Naive B cell (primary cell): ENCODE measurements around the gene ACSF3. TPM values are rescaled to one million over a fixed set of nuclear protein-coding genes. Genes with fewer than 3 reads are reported as not detected.

Experiments
- ATAC-seq, 2 donors: fragments of 150-1000 bp; cut with Tn5 transposase; 2 replicates each; pipeline ENCODE4 v1.10.0; 2021; ENCODE audit warnings: low read depth in 2 of 2, mild to moderate bottlenecking in 2 of 2, moderate library complexity in 2 of 2
- DNase-seq: peaks from one replicate; pipeline ENCODE4 v3.0.0; 2022
- H3K27ac Mint-ChIP-seq, 6 donors: one replicate each; pipeline ENCODE4 v1.8.0; 2020 to 2022; ENCODE audit warnings: mild to moderate bottlenecking in 6 of 6, mixed read lengths in 6 of 6, moderate library complexity in 5 of 6, inconsistent platforms in 2 of 6
- H3K27me3 Mint-ChIP-seq, 3 donors: one replicate each; pipeline ENCODE4 v1.8.0; 2021 to 2022; ENCODE audit warnings: mixed read lengths in 3 of 3, mild to moderate bottlenecking in 1 of 3
- H3K36me3 Mint-ChIP-seq, 2 donors: one replicate each; pipeline ENCODE4 v1.8.0; 2020 to 2022; ENCODE audit warnings: mixed read lengths in 2 of 2, inconsistent platforms in 1 of 2, mild to moderate bottlenecking in 1 of 2
- H3K4me1 Mint-ChIP-seq, 3 donors: one replicate each; pipeline ENCODE4 v1.8.0; 2020 to 2022; ENCODE audit warnings: mixed read lengths in 3 of 3, inconsistent platforms in 1 of 3, mild to moderate bottlenecking in 1 of 3, moderate library complexity in 1 of 3
- H3K4me3 Mint-ChIP-seq, 8 donors: one replicate each; pipeline ENCODE4 v1.8.0; 2020 to 2022; ENCODE audit warnings: mild to moderate bottlenecking in 8 of 8, mixed read lengths in 8 of 8, moderate library complexity in 8 of 8, inconsistent platforms in 2 of 8
- H3K9me3 Mint-ChIP-seq, 7 donors: one replicate each; pipeline ENCODE4 v1.8.0; 2020 to 2022; ENCODE audit warnings: mixed read lengths in 7 of 7, mild to moderate bottlenecking in 5 of 7, inconsistent platforms in 2 of 7, moderate library complexity in 1 of 7
- polyA plus RNA-seq, 6 donors: library from polyadenylated mRNA; unstranded; fragments of 300-500 nt; fragmentation: Illumina TruSeq; gene quantifications; one replicate each; pipeline ENCODE4 v1.2.3, GENCODE V29; 2021; ENCODE audit warnings: low read depth in 6 of 6

The ACSF3 gene
- polyA plus RNA-seq, 6 donors from 2014 or later, result 30.0 to 43.6 (median 33.9) TPM

DNA sequence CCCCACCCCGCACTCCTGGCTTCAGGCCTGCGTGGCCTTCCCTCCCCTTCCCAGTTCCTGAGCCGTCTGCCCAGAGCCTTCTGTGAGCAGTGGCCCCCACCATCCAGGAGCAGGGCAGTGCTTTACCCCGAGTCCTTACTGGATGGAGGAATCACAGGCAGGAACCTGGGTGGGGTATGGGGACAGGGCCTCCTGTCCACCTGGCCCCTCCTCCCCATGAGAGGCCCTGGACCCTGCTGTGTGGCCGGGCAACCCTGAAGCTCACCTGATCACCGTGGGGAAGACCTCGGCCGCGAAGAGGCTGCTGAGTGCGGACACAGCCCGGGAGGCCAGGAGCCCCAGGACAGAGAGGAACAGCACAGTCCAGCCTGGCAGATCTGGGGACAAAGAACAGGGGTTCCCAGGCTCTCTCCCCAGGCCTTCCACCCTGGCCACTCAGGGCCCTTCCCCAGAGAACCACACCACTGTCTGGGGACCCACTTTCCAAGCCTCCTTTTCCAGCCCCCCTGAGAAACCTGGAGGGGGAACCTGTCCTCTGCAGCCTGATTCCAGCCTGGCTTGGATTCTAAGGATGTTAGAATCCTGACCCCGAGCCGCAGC lies 103.5 kb downstream of the ACSF3 start:
- Mint-ChIP-seq H3K4me3 (no peak overlapping the region), H3K9me3 (no peaks in the 10 kb centered on the region), H3K27me3 (peaks cover 0 to 46% (median 14%) of the 10 kb centered on the region in 3 donors), H3K4me1 (peaks cover 4 to 10% (median 9%) of the 10 kb centered on the region in 3 donors), H3K27ac (no peak overlapping the region), H3K36me3 (no peaks in the 10 kb centered on the region)
- DNase-seq (no peak), ATAC-seq (no peak)

- Mint-ChIP-seq H3K9me3 (peaks cover 0 to 3% (median 2%) of the 10 kb centered on the region in 7 donors), H3K4me1 (peaks cover 9 to 14% (median 9%) of the 10 kb centered on the region in 3 donors), H3K36me3 (peaks cover 0 to 2% of the 10 kb centered on the region in 2 donors), H3K27me3 (peaks cover 2 to 52% (median 18%) of the 10 kb centered on the region in 3 donors), H3K4me3 (no peak overlapping the region), H3K27ac (no peak overlapping the region)
- DNase-seq (no peak), ATAC-seq (no peak)
These were observed 104.2 kb downstream of the ACSF3 start for GRCh38 chr16:89197633-89198416.

GRCh38 chr16:89198417-89199240 lies 105.0 kb downstream of the ACSF3 start:
- Mint-ChIP-seq H3K4me3 (peak overlapping the region in 3 of 8 donors; percentile 5 to 37 (median 6)), H3K27ac (peak overlapping the region in 1 of 6 donors; percentile 60)

DNA sequence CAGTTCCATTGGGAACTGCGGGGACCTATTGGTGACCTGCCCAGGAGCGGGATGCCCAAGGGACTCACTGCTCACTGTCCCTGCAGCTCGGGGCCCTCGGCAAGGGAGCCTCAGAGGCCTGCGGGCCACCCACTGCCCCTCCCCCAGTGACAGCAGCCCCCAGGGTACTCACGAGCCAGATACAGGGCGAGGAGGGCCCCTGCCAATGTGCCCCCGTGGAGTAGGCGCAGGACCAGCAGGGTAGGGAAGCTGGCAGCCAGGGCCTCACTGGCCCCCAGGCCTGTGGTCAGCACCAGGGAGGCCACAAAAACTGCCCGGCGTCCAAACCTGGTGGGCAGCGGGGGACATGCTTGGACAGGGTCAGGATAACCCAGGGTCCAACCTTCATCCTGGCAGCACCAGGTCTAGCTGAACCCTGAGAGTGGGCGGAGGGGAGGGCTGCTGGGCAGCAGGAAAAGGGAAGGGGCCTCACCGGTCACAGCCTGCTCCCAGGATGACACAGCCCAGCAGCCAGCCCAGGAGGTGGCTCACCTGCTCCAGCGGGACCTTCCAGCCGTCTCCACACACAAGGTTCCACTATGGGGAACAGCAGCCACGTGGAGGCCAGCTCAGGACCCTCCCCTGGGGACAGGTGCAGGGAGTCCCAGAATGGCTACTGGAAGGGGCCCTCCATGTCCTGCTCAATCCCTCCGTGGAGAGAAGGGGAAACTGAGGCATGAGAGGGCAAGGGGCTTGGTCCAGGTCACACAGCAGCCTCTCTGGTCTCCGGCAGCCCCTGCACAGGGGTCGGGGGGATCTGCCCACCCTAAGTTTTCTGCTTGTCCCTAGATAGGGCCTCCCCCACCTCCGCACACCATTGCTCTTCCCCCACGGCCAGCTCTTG lies 105.8 kb downstream of the ACSF3 start:
- no peak for DNase-seq
- peaks cover 17 to 68% (median 35%) of the 10 kb centered on the region in 3 donors for H3K27me3 Mint-ChIP-seq

More at GRCh38 chr16:89198417-89199240, 105.0 kb downstream of the ACSF3 start:
- peaks cover 0 to 10% (median 7%) of the 10 kb centered on the region in 7 donors for H3K9me3 Mint-ChIP-seq
- peaks cover 12 to 18% (median 14%) of the 10 kb centered on the region in 3 donors for H3K4me1 Mint-ChIP-seq
- peaks cover 10 to 60% (median 26%) of the 10 kb centered on the region in 3 donors for H3K27me3 Mint-ChIP-seq
- DNase-seq, result no peak
- H3K36me3 Mint-ChIP-seq, result peaks cover 0 to 8% of the 10 kb centered on the region in 2 donors
- no peak for ATAC-seq

GRCh38 chr16:89200124-89200849 lies 106.6 kb downstream of the ACSF3 start, which contains the start of gene SLC22A31:
Gene SLC22A31, minus strand, starts transcription at chr16:89200537. Its CDS starts 36 bp downstream, at chr16:89200501.
- no peak within 1 kb of the TSS for H3K27ac Mint-ChIP-seq
- H3K36me3 Mint-ChIP-seq, result peaks cover 0 to 8% of the 10 kb centered on the region in 2 donors
- H3K27me3 Mint-ChIP-seq, result peaks cover 17 to 75% (median 35%) of the 10 kb centered on the region in 3 donors
- peaks cover 12 to 18% (median 14%) of the 10 kb centered on the region in 3 donors for H3K4me1 Mint-ChIP-seq
- DNase-seq, result no peak
- H3K9me3 Mint-ChIP-seq, result peaks cover 0 to 12% (median 7%) of the 10 kb centered on the region in 7 donors
- H3K4me3 Mint-ChIP-seq, result peak within 1 kb of the TSS in 7 of 8 donors; percentile 26 to 75 (median 53)
- ATAC-seq, result no peak

More for the DNA sequence above, 105.8 kb downstream of the ACSF3 start:
- peaks cover 0 to 8% of the 10 kb centered on the region in 2 donors for H3K36me3 Mint-ChIP-seq
- H3K9me3 Mint-ChIP-seq, result peaks cover 0 to 12% (median 7%) of the 10 kb centered on the region in 7 donors
- peaks cover 12 to 18% (median 14%) of the 10 kb centered on the region in 3 donors for H3K4me1 Mint-ChIP-seq
- ATAC-seq, result no peak
- H3K4me3 Mint-ChIP-seq, result peak overlapping the region in 6 of 8 donors; percentile 16 to 53 (median 33)
- H3K27ac Mint-ChIP-seq, result no peak overlapping the region

DNA sequence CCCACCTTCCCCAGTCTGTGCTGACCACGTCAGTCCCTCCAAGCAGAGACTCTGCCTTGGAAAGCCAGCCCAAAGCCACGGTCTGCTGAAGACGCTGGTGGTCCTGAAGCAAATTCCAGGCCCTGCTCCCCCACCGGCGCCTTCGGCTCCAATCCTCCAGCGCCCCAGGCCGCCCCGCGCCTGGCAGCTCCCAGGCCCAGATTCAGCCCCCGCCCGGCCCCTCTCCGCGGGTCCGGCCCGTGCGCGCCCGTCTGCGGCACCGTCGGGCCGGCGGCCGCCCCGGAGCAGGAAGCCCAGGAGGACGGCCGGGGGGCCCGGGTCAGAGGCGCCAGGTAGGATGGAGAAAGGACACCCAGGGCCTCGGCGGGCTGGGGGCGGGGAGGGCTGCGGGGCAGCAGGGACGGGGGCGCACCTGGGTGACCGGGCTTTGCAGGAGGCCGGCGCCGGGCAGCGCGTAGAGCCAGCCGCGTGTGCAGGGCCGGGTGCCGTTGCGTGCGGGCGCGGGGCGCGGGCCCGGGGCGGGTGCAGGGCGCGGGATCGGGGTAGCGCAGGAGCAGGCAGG lies 107.3 kb downstream of the ACSF3 start:
- H3K4me1 Mint-ChIP-seq, result peaks cover 12 to 18% (median 14%) of the 10 kb centered on the region in 3 donors
- ATAC-seq, result no peak
- peak overlapping the region in 6 of 8 donors; percentile 26 to 75 (median 59) for H3K4me3 Mint-ChIP-seq
- H3K27ac Mint-ChIP-seq, result no peak overlapping the region
- H3K9me3 Mint-ChIP-seq, result peaks cover 0 to 12% (median 7%) of the 10 kb centered on the region in 7 donors
- DNase-seq, result no peak
- H3K27me3 Mint-ChIP-seq, result peaks cover 17 to 71% (median 35%) of the 10 kb centered on the region in 3 donors
- peaks cover 0 to 8% of the 10 kb centered on the region in 2 donors for H3K36me3 Mint-ChIP-seq

- peak; percentile 71 for DNase-seq
- H3K27me3 Mint-ChIP-seq, result peaks cover 21 to 75% (median 35%) of the 10 kb centered on the region in 3 donors
- ATAC-seq, result peak; percentile 83 to 85
- H3K4me1 Mint-ChIP-seq, result peaks cover 12 to 18% (median 14%) of the 10 kb centered on the region in 3 donors
- peaks cover 0 to 12% (median 7%) of the 10 kb centered on the region in 7 donors for H3K9me3 Mint-ChIP-seq
- peaks cover 0 to 8% of the 10 kb centered on the region in 2 donors for H3K36me3 Mint-ChIP-seq
- H3K4me3 Mint-ChIP-seq, result peak overlapping the region; percentile 22 to 85 (median 70)
- H3K27ac Mint-ChIP-seq, result peak overlapping the region in 2 of 6 donors; percentile 11 to 28
These were observed 108.1 kb downstream of the ACSF3 start for GRCh38 chr16:89201439-89202377.

DNA sequence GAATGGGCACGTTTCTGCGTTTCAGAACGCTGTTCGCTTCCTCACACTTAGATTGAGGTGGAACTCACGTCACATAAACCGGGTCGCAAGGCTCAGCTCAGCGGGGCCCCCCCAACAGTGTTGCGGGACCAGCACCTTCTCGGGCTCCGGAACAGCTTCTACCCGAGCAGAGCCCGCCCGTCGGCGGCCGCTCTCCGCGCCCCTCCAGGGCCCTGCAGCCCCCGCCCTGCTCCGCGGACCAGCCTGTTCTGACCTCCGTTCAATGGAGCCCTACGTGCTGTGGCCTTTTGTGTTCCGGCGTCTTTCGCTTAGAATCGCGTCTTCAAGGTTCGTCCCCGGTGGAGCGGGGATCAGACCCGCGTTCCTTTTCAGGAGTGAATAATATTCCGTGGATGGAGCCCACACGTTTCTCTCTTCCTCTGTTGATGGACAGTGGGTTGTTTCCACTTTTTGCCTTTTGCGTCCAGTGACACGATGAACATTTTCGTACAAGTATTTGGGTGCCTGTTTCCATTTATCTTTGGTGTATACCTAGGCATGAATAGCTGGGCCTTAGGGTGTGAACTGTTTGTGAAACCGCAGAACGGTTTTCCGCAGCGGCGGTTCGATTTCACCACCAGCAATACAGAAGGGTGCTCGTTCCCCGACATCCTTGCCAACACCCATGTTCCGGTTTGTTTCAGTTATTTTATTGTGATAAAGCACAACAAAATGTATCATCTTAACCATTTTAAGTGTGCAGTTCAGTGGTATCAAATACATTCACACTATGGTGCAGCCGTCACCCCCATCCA lies 109.0 kb downstream of the ACSF3 start:
- H3K27me3 Mint-ChIP-seq, result peaks cover 24 to 73% (median 28%) of the 10 kb centered on the region in 3 donors
- H3K9me3 Mint-ChIP-seq, result peaks cover 0 to 12% (median 7%) of the 10 kb centered on the region in 7 donors
- H3K4me1 Mint-ChIP-seq, result peaks cover 12 to 18% (median 14%) of the 10 kb centered on the region in 3 donors
- peaks cover 0 to 8% of the 10 kb centered on the region in 2 donors for H3K36me3 Mint-ChIP-seq
- ATAC-seq (peak in 1 of 2 donors; percentile 9), DNase-seq (no peak)
- H3K4me3 Mint-ChIP-seq, result peak overlapping the region; percentile 22 to 85 (median 70)
- peak overlapping the region in 4 of 6 donors; percentile 23 to 83 (median 29) for H3K27ac Mint-ChIP-seq
